Activated CD4-positive, CD25-positive, alpha-beta regulatory T cell treated with anti-CD3 and anti-CD28 coated beads, Interleukin-2, amount 50 U/mL, for 24 hours (primary cell): Measurements from ENCODE around the gene KMT2E.
A peak's percentile ranks its signal among the peaks of the same experiment; 100 is the strongest.
"Not testable (repeated sequence)": the region's sequence is repeated elsewhere in the genome, so short reads cannot be mapped to it uniquely, and the experiment has no call there.

Experiments
- ATAC-seq, 2 donors: fragments of 150-1000 bp; cut with Tn5 transposase; one replicate each; pipeline ENCODE4 v1.10.0; 2021; ENCODE audit warnings: mild to moderate bottlenecking in 1 of 2, moderate library complexity in 1 of 2

KMT2E gene, protein sequence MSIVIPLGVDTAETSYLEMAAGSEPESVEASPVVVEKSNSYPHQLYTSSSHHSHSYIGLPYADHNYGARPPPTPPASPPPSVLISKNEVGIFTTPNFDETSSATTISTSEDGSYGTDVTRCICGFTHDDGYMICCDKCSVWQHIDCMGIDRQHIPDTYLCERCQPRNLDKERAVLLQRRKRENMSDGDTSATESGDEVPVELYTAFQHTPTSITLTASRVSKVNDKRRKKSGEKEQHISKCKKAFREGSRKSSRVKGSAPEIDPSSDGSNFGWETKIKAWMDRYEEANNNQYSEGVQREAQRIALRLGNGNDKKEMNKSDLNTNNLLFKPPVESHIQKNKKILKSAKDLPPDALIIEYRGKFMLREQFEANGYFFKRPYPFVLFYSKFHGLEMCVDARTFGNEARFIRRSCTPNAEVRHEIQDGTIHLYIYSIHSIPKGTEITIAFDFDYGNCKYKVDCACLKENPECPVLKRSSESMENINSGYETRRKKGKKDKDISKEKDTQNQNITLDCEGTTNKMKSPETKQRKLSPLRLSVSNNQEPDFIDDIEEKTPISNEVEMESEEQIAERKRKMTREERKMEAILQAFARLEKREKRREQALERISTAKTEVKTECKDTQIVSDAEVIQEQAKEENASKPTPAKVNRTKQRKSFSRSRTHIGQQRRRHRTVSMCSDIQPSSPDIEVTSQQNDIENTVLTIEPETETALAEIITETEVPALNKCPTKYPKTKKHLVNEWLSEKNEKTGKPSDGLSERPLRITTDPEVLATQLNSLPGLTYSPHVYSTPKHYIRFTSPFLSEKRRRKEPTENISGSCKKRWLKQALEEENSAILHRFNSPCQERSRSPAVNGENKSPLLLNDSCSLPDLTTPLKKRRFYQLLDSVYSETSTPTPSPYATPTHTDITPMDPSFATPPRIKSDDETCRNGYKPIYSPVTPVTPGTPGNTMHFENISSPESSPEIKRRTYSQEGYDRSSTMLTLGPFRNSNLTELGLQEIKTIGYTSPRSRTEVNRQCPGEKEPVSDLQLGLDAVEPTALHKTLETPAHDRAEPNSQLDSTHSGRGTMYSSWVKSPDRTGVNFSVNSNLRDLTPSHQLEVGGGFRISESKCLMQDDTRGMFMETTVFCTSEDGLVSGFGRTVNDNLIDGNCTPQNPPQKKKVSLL (N-terminal part only)

GRCh38 chr7:105013816-105014692, at the start of gene KMT2E:
Gene KMT2E (plus strand): TSS chr7:105014205. CDS start chr7:105040953, 26,748 bp downstream.
- ATAC-seq = peak; percentile 37 to 40

DNA sequence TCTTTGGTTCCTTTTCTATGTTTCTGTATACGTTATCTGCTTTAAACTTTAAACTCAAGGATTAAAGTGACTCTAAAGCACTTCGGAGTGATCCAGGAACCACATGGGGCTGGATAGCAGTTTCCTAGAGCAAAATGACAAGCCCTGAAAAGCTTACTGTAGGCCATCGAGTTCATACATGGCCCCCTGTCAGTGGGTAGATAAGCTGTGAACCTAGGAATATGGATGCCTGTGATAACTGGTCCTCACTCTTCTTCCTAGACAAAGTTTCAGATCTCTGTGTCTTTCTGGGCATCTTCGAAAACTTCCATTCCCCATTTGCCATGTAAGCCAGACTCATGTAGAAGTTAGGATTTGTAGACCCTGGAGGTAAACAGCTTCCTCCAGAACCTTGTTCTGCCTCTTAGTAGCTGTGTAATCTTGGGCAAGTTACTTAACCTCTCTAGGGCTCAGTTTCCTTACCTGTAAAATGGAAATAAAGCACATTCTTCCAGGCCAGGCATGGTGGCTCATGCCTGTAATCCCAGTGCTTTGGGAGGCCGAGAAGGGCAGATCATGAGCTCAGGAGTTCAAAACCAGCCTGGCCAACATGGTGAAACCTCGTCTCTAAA, 49.3 kb upstream of the KMT2E start:
- ATAC-seq = no peak

GRCh38 chr7:104966022-104966421, 48.0 kb upstream of the KMT2E start:
- no peak for ATAC-seq

- ATAC-seq = no peak
Measured at GRCh38 chr7:104967088-104967487, 46.9 kb upstream of the KMT2E start.

- no peak for ATAC-seq
Measured at GRCh38 chr7:104967595-104967994, 46.4 kb upstream of the KMT2E start.

DNA sequence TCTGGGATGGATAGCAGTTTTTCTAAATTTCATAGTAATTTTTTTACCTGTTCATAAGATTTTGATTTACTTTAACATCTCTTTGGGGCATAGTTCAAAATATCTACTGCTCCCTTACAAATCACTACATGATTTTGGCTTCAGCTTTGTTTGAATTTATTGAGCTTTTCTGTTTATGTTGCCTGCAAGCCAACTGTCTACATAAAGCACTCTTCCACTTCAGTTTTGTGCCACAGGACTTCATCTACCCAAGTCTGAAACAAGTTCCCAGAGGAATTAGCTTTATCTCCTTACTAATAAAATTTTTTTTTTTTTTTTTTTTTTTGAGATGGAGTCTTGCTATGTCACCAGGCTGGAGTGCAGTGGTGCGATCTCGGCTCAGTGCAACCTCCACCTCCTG, 45.4 kb upstream of the KMT2E start:
- no peak for ATAC-seq

DNA sequence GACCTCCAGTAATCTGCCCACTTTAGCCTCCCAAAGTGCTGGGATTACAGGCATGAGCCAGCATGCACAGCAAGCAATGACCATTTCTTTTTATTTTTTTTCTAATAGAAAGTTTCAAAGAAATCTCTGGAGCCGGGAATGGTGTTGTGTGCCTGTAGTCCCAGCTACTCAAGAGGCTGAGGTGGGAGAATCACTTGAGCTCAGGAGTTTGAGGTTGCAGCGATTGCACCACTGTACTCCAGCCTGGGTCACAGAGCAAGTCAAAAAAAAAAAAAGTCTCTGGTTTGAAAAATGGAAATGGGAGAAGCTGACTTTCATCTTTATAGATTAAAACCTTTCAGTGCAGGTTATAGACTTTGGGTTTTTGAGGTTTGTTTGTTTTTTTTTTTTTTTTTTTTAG, 44.8 kb upstream of the KMT2E start:
- no peak for ATAC-seq

GRCh38 chr7:104971290-104972071, 42.5 kb upstream of the KMT2E start:
- ATAC-seq = no peak

GRCh38 chr7:104972500-104972899, 41.5 kb upstream of the KMT2E start:
- no peak for ATAC-seq

DNA sequence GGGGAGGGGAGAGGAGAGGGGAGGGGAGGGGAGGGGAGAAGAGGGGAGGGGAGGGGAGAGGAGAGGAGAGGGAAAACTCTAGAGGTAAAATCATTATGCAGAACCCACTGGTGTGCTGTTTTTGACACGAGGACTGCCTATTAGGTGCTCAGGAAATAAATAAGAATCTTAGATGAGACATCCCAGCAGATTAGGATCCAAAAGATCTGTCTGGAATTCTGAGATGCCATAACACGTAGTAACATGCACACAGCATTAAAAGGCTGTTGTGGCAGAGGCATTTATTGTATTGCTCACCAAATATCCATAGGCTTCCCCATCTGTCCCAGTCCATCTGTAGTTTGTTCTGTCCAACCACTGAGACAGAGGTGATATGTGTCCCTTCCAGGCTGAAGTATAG, 40.8 kb upstream of the KMT2E start:
- ATAC-seq = no peak

GRCh38 chr7:104973909-104974415, 40.0 kb upstream of the KMT2E start:
- no peak for ATAC-seq

GRCh38 chr7:104975553-104975952, 38.5 kb upstream of the KMT2E start:
- not testable (repeated sequence) for ATAC-seq

DNA sequence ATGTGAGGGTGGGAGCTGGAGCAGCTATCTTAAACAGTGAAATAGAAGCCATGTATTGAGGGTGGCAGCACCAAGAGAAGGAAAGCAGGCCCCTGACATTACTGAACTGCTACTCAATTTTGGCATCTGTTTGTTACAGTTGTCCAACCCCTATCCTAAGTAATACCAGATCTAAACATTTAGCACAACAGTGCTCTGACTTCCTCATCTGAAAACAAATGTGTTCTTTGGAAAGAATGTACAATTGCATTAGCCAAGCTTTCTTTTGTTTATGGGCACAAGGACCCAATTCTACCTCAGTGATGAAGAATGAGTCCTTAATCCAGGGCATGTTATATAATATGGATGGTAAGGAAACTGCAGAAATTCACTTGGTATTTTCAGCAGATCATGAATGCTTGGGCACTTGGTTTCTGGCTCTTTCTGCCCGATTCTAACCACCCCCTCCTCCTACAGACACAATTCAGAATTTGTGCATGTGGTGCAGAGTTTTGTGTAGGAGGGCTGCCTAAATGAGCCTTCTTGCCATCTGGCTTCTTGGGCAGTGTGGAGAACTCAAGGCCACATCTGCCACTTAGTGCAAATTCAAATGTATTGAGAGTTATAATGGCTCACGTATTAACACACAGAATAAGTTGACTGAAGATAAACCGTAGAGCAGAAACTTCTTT, 36.9 kb upstream of the KMT2E start:
- no peak for ATAC-seq

DNA sequence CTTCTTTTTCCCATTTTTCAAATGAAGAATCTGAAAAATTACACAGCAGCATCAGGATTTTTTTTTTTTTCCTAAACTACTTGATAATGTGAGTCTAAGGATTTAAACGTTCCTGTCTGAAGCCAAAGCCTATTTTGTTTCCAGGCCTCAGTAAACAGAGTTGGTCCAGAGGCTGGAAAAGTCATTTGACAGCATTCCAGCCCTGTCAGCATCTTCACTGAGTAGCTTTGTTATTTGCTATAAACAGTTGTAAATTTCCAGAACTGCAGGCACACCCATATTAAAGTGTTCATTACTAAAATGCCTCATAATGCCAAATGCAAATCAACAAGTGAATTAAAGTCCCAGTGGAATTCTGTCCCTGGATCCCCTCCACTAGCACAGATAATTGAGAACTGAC, 35.5 kb upstream of the KMT2E start:
- no peak for ATAC-seq

DNA sequence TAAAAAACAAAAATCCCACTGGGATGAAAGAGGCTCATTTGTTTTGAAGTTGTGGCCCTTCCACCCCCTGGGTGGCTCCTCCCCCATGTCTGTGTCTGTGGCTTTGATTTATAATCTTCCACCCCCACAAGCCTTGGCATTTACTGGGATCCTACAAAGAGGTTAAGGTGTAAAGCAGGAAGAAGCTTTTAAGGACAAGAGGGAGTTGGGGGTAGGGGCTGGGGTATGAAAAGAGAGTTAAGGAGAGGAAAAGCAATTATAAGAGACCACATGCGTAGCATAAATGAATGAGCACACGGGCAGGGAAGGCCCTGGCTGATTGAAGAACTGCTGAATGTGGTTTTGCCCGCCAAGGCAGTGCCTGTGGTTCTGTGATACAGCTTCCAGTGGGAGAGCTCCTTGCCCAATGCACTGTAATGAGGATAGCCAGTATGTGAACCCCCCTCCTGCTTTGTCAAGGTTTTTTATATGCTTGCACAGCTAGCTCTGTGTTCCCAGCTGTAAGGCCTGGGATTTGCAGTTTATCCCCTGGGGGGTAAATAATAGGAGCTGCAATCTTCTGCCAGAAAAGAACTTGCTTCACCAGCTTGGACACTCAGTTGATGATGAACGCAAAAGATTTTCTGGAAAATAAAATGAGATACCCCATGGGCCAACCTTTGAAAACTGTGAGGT, 34.7 kb upstream of the KMT2E start:
- ATAC-seq = no peak

DNA sequence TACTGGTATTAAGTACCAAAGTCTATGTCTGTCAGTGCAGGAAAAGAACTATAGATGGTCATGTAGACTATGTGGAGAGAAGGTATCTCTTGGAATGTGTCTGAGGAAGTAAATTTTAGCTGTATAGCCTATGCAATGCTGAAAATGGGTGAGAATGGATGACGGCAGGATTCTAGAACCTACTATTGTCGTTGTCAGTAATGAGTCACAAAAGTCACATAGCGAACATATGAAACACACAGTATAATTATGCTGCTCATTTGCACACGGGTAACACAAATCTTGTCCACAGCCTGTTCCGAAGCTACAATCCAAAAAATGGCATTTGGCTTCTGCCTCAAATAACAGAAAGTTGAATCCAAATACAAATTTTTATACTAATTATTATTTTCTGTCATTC, 33.6 kb upstream of the KMT2E start:
- ATAC-seq = no peak

DNA sequence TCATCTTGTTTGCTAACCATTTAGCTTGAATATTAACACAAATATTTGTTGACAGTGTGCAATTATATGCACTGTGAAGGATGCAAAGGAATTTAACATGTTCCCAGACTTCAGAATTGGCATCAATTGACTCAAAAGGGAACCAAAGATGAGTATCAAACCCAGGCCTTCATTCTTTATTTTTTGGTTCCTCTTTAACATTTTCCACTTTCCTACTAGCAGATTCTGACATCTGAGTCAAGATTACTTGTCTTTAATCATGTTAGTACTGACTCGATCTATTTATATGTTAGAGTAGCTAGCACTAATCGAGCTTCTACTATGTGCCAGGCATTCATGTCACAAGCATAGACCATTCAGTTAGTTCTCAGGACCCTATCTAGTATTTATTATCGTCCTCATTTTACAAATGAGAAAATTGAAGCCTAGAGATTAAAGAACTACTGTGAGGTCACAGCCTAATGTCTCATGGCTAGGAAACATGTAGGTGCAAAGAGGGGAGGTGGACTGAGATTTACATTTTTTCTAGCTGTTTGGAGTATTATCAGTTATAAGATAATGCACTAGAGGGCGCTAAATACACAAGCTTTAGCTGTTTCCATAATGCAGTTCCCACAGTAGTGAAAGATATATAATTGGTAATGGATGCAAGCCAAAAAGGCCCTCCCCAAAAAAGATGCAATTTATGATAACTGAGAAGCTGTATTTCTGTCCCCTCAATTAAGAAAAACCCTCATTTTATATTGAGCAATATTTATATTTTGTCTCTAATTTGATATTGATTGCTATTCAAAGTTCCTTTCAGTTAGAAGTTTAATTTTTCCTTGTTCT, 32.9 kb upstream of the KMT2E start:
- ATAC-seq = no peak

GRCh38 chr7:104981672-104982037, 32.4 kb upstream of the KMT2E start:
- no peak for ATAC-seq
